Epithelial cell of esophagus (primary cell): ENCODE measurements around the gene NEUROG3.

Experiments used
- DNase-seq: peaks from one replicate; pipeline ENCODE4 v3.0.0; 2010; ENCODE audit warnings: low read depth
- H3K4me3 ChIP-seq: 2 replicates; pipeline ENCODE4 v1.5.1; 2011; ENCODE audit warnings: mild to moderate bottlenecking, low read length, control low read depth
- TF ChIP-seq, protein P1 (sequence below): IDR thresholded peaks from 2 replicates; pipeline ENCODE4 v1.5.1; 2011; ENCODE audit warnings: low read depth, mild to moderate bottlenecking, low read length, control low read depth, inconsistent platforms; ENCODE audit not compliant: insufficient read depth; ENCODE audit errors: missing control alignments

The NEUROG3 gene

DNA sequence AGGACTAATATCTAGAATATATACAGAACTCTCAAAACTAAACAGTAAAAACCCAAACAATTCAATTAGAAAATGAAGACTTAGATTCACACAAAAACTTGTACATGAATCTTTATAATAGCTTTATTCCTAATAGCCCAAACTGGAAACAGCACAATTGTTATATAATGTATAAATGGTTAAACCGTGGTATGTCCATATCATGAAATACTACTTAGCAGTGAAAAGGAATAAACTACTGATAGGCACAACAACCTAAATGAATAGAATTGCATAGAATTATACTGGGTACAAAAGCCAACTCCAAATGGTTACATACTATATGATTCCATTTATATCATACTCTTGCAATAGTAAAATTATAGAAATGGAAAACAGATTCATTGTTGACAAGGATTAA lies 35.9 kb upstream of the NEUROG3 start:
- H3K4me3 ChIP-seq: no peak overlapping the region
- DNase-seq: no peak
- TF ChIP-seq, protein P1, sequence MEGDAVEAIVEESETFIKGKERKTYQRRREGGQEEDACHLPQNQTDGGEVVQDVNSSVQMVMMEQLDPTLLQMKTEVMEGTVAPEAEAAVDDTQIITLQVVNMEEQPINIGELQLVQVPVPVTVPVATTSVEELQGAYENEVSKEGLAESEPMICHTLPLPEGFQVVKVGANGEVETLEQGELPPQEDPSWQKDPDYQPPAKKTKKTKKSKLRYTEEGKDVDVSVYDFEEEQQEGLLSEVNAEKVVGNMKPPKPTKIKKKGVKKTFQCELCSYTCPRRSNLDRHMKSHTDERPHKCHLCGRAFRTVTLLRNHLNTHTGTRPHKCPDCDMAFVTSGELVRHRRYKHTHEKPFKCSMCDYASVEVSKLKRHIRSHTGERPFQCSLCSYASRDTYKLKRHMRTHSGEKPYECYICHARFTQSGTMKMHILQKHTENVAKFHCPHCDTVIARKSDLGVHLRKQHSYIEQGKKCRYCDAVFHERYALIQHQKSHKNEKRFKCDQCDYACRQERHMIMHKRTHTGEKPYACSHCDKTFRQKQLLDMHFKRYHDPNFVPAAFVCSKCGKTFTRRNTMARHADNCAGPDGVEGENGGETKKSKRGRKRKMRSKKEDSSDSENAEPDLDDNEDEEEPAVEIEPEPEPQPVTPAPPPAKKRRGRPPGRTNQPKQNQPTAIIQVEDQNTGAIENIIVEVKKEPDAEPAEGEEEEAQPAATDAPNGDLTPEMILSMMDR: no peak

DNA sequence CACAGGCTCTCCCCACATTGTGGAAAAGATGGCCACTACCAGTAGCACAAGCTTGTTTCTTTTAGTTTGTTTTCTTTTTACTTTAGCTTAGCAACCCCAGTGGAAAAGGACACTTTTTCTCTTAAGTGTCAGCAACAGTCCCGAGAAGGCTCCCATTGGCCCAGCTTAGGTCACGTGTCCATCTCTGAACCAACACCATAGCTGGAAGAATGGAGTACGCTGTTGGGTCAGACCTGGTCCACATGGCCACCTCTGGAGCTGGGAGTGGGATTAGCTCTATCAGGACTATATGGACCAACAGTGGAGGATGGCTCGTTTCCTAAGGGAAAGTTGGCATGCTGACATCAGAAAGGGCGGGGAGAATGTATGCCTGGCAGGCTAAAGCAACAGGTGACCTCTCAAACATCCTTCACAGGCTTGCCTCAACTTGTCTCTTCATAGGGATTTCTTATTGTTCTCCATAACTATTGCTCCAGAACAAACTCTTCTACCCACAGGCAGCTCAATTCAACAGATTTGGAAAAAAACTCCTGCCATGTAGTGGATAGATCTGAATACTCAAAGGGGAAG lies 27.6 kb upstream of the NEUROG3 start:
- peak; percentile 47 for DNase-seq
- no peak overlapping the region for H3K4me3 ChIP-seq
- TF ChIP-seq, protein P1: no peak

DNA sequence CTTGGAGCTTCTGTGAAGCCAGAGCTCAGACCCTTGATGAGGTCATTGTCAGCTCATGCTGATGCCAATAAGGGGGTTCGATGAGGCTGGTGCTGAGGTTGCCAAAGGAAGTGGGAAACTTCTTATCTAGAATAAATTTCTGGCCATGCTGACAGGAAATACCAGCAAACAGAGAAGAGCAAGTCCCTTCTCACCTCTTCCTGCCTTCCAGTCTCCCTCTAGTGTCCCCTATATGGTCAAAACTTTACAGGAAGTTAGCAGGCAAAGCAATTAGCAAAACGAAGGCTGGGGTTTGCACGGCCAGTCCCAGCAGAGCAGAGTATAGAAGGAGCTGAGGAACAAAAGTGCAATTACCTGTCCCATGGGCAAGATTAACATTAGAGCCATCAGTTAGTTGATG lies 15.1 kb upstream of the NEUROG3 start:
- H3K4me3 ChIP-seq: no peak overlapping the region

DNA sequence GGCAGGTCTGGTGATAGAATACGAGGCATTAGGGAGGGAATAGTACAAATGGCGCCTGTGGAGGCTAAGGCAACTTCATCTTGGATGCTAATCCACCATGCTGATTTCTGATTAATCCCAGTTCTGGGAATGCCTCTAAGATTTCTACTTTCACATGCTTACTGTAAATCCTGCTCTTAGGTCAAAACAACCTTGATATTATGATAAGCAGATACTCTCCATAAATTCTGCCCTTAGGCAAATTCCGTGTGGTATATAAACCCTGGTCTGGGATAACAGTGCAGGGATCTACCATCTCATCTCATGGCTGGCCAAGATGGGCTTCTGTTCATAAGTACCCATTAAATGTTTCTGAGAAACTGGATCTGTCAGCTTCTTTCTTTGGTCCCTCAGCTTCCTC lies 11.4 kb upstream of the NEUROG3 start:
- H3K4me3 ChIP-seq: no peak overlapping the region
- DNase-seq: no peak
- TF ChIP-seq, protein P1: no peak

More for the DNA sequence above, 15.1 kb upstream of the NEUROG3 start:
- TF ChIP-seq, protein P1: no peak
- no peak for DNase-seq

DNA sequence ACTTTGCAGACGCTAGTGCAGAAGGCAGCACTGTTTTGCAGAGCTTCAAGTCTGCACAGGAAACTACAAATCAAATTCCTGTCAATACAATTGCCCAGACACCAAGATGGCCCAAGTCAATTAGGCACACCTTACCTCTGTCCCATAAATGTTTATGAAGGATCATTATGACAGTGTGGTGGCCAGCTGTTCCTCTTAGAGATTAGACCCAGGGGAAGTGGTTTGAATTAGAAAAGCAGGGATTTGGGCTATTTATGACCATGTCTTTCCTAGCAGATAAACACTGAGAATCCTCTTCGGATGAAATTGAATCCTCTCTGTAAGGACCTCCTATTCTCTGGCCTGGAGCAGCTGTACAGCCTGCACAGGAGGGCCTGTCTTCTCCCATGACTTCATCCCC lies 9.9 kb upstream of the NEUROG3 start:
- TF ChIP-seq, protein P1: no peak
- DNase-seq: no peak
- no peak overlapping the region for H3K4me3 ChIP-seq

DNA sequence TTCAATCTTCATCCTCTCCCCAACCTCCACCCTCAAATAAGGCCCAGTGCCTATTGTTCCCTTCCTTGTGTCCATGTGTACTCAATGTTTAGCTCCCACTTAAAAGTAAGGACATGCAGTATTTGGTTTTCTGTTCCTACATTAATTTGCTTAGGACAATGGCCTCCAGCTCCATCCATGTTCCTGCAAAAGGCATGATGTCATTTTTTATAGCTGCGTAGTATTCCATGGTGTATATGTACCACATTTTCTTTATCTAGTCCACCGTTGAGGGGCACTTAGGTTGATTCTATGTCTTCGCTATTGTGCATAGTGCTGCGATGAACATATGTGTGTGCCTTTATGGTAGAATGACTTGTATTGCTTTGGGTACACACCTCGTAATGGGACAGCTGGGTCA lies 7.2 kb upstream of the NEUROG3 start:
- H3K4me3 ChIP-seq: no peak overlapping the region
- no peak for DNase-seq
- TF ChIP-seq, protein P1: no peak

DNA sequence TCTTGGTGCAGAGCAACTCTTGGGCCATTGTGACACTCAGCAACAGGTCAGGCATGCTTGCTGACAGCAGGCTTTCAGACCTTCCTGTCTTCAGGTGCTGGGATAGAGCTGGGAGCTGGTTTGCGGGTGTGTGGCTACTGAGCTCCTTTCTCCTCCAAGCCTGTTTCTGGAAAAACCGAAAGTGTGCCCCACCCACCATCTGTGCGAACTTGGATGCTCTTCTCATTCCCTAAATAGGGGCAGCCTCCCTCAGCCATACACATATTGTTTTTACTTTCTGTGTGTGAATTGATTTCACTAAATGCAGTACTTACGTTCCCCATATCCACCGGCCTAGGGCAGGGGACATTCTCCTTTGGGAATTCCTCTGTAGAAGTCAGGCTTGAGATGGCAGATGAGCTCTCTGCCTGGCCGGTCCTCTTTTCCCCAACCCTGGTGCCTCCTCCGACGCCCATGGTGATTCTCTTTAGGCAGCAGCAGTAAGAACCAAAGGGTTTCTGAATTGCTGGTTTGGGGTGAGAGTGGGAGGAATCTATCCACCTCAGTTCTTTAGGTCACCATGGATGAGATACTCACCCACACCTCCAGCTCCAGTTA lies 6.3 kb upstream of the NEUROG3 start:
- H3K4me3 ChIP-seq: no peak overlapping the region
- TF ChIP-seq, protein P1: no peak
- no peak for DNase-seq
